HEK293 (cell line): Measurements from ENCODE around the gene RNU6-7.

ENCODE experiments used
- CTCF ChIA-PET: fragments of 350-600 bp; formaldehyde crosslinking; extraction: SDS; loops from one replicate; lab custom pipeline; 2021; ENCODE audit warnings: antibody characterized with exemption; lab: Yijun Ruan, JAX
- POLR2A ChIA-PET: fragments of 300-600 bp; formaldehyde crosslinking; extraction: SDS; loops from one replicate; lab custom pipeline; 2020; ENCODE audit warnings: antibody characterized with exemption, inconsistent platforms; lab: Yijun Ruan, JAX
- H3K27ac ChIP-seq: fragments of 200-500 bp; sonication (Bioruptor generic); 2 replicates; pipeline ENCODE4 v1.5.1; 2014; ENCODE audit warnings: low read depth, low read length, control low read depth, inconsistent platforms; ENCODE audit errors: extremely low read depth
- H3K36me3 ChIP-seq, 2 experiments: fragments of 200-500 bp in 1 of 2; sonication (Bioruptor generic) in 1 of 2; 1 replicate in 1 of 2; 2 replicates in 1 of 2; pipeline ENCODE4 v1.5.1; 2014 to 2017; ENCODE audit warnings: inconsistent platforms in 2 of 2, low read length in 2 of 2; ENCODE audit not compliant: control insufficient read depth in 2 of 2, insufficient read depth in 1 of 2
- H3K4me1 ChIP-seq: fragments of 200-500 bp; sonication (Bioruptor generic); 2 replicates; pipeline ENCODE4 v1.5.1; 2014; ENCODE audit warnings: mild to moderate bottlenecking, low read length, inconsistent platforms; ENCODE audit not compliant: control insufficient read depth, insufficient read depth
- H3K4me3 ChIP-seq: 2 replicates; pipeline ENCODE4 v1.5.1; 2011; ENCODE audit warnings: low read depth, mild to moderate bottlenecking, control low read depth, low read length, moderate library complexity
- H3K9me3 ChIP-seq: fragments of 200-500 bp; sonication (Bioruptor generic); 2 replicates; pipeline ENCODE4 v1.5.1; 2014; ENCODE audit warnings: low read depth, low read length, inconsistent platforms; ENCODE audit not compliant: control insufficient read depth, insufficient read depth
- BCL6B ChIP-seq: fragments of 450-650 bp; formaldehyde crosslinking; IDR thresholded peaks from 2 replicates; pipeline ENCODE4 v1.5.1; 2017; ENCODE audit warnings: missing biosample characterization, missing genetic modification characterization
- KLF7 ChIP-seq: fragments of 450-650 bp; formaldehyde crosslinking; IDR thresholded peaks from 2 replicates; pipeline ENCODE4 v1.5.1; 2016; ENCODE audit warnings: missing biosample characterization, missing genetic modification characterization, borderline replicate concordance
- MYNN ChIP-seq: fragments of 450-650 bp; formaldehyde crosslinking; IDR thresholded peaks from 2 replicates; pipeline ENCODE4 v1.5.1; 2016; ENCODE audit warnings: missing biosample characterization, missing genetic modification characterization, borderline replicate concordance
- PRDM1 ChIP-seq: fragments of 450-650 bp; formaldehyde crosslinking; IDR thresholded peaks from 2 replicates; pipeline ENCODE4; 2016; ENCODE audit warnings: missing biosample characterization, missing genetic modification characterization
- ZBTB49 ChIP-seq: fragments of 450-650 bp; formaldehyde crosslinking; IDR thresholded peaks from 2 replicates; pipeline ENCODE4 v1.5.1; 2016; ENCODE audit warnings: missing biosample characterization, missing genetic modification characterization, low read depth
- ZBTB8A ChIP-seq: fragments of 450-650 bp; formaldehyde crosslinking; IDR thresholded peaks from 2 replicates; pipeline ENCODE4 v1.5.1; 2016; ENCODE audit warnings: missing biosample characterization, missing genetic modification characterization
- ZNF114 ChIP-seq: fragments of 450-650 bp; formaldehyde crosslinking; IDR thresholded peaks from 2 replicates; pipeline ENCODE4 v1.5.0; 2017; ENCODE audit warnings: missing biosample characterization, missing genetic modification characterization
- ZNF19 ChIP-seq: fragments of 450-650 bp; formaldehyde crosslinking; IDR thresholded peaks from 2 replicates; pipeline ENCODE4; 2016; ENCODE audit warnings: missing biosample characterization, missing genetic modification characterization, low read depth
- ZNF223 ChIP-seq: fragments of 450-650 bp; formaldehyde crosslinking; IDR thresholded peaks from 2 replicates; pipeline ENCODE4 v1.5.1; 2016; ENCODE audit warnings: missing biosample characterization, missing genetic modification characterization
- ZNF239 ChIP-seq: fragments of 450-650 bp; formaldehyde crosslinking; IDR thresholded peaks from 2 replicates; pipeline ENCODE4 v1.5.1; 2016; ENCODE audit warnings: missing biosample characterization, missing genetic modification characterization
- ZNF302 ChIP-seq: fragments of 450-650 bp; formaldehyde crosslinking; IDR thresholded peaks from 2 replicates; pipeline ENCODE4 v1.5.1; 2016; ENCODE audit warnings: missing biosample characterization, missing genetic modification characterization, low read depth
- ZNF335 ChIP-seq: fragments of 450-650 bp; formaldehyde crosslinking; conservative IDR thresholded peaks from 2 replicates; pipeline ENCODE4 v1.5.1; 2016; ENCODE audit warnings: missing biosample characterization, missing genetic modification characterization
- ZNF398 ChIP-seq: fragments of 450-650 bp; formaldehyde crosslinking; IDR thresholded peaks from 2 replicates; pipeline ENCODE4 v1.5.1; 2017; ENCODE audit warnings: missing biosample characterization, missing genetic modification characterization
- ZNF449 ChIP-seq: fragments of 450-650 bp; formaldehyde crosslinking; IDR thresholded peaks from 2 replicates; pipeline ENCODE4 v1.5.1; 2017; ENCODE audit warnings: missing biosample characterization, mild to moderate bottlenecking, missing genetic modification characterization, moderate library complexity
- ZNF530 ChIP-seq: fragments of 450-650 bp; formaldehyde crosslinking; IDR thresholded peaks from 2 replicates; pipeline ENCODE4 v1.5.1; 2016; ENCODE audit warnings: low read depth, missing biosample characterization, missing genetic modification characterization
- ZNF549 ChIP-seq: fragments of 450-650 bp; IDR thresholded peaks from 2 replicates; pipeline ENCODE4 v1.5.1; 2018; ENCODE audit warnings: missing biosample characterization, missing genetic modification characterization, mild to moderate bottlenecking, inconsistent platforms, moderate library complexity
- ZNF600 ChIP-seq: fragments of 450-650 bp; formaldehyde crosslinking; IDR thresholded peaks from 2 replicates; pipeline ENCODE4 v1.5.1; 2016; ENCODE audit warnings: missing biosample characterization, missing genetic modification characterization
- ZNF621 ChIP-seq: fragments of 450-650 bp; formaldehyde crosslinking; IDR thresholded peaks from 2 replicates; pipeline ENCODE4 v1.5.1; 2017; ENCODE audit warnings: missing biosample characterization, missing genetic modification characterization
- ZNF664 ChIP-seq: fragments of 450-650 bp; formaldehyde crosslinking; IDR thresholded peaks from 2 replicates; pipeline ENCODE4 v1.5.1; 2016; ENCODE audit warnings: missing biosample characterization, missing genetic modification characterization
- ZNF768 ChIP-seq: fragments of 450-650 bp; formaldehyde crosslinking; IDR thresholded peaks from 2 replicates; pipeline ENCODE4 v1.5.1; 2018; ENCODE audit warnings: missing biosample characterization, mild to moderate bottlenecking, missing genetic modification characterization
- ZSCAN16 ChIP-seq: fragments of 450-650 bp; formaldehyde crosslinking; IDR thresholded peaks from 2 replicates; pipeline ENCODE4 v1.5.1; 2016; ENCODE audit warnings: missing biosample characterization, missing genetic modification characterization
- ZSCAN18 ChIP-seq: fragments of 450-650 bp; formaldehyde crosslinking; IDR thresholded peaks from 2 replicates; pipeline ENCODE4 v1.5.1; 2016; ENCODE audit warnings: missing biosample characterization, missing genetic modification characterization

RNU6-7 gene

GRCh38 chr14:32225378-32225920 is 23.6 kb downstream of the RNU6-7 start (continued):
- TF ChIP-seq ZBTB8A (no peak), ZNF114 (tag by site-specific recombination) (no peak), ZNF449 (no peak), ZNF335 (peak; percentile 45; the same call in 1 of the 2 replicates)

GRCh38 chr14:32226056-32226455 is 24.2 kb downstream of the RNU6-7 start:
- Histone ChIP-seq H3K27ac (no peak overlapping the region), H3K4me1 (peaks cover 23% of the 10 kb centered on the region), H3K4me3 (no peak overlapping the region), H3K36me3 (no peaks in the 10 kb centered on the region), H3K9me3 (no peaks in the 10 kb centered on the region)
- TF ChIP-seq MYNN (tag by site-specific recombination) (no peak), ZNF664 (no peak), ZNF549 (tag by site-specific recombination) (no peak), ZNF239 (tag by site-specific recombination) (no peak)
- ChIA-PET POLR2A (no interaction called here), CTCF (interaction anchor here (0.7 kb wide), 1 partner anchor 292 kb away, joined by 5 read pairs; no protein-coding TSS in a partner anchor)

- no peak overlapping the region for H3K27ac ChIP-seq
- CTCF ChIA-PET = interaction anchor here (1.4 kb wide), 1 partner anchor 295 kb away, joined by 4 read pairs; no protein-coding TSS in a partner anchor
- POLR2A ChIA-PET = no interaction called here
- peaks cover 5% of the 10 kb centered on the region for H3K4me1 ChIP-seq
- no peak overlapping the region for H3K4me3 ChIP-seq
- no peak for TF ChIP-seq ZBTB49
- TF ChIP-seq ZNF19 (tag by site-specific recombination) = no peak
- no peak for TF ChIP-seq ZNF621 (tag by site-specific recombination)
- no peak for TF ChIP-seq ZNF223 (tag by site-specific recombination)
- no peak for TF ChIP-seq ZSCAN18 (tag by site-specific recombination)
- no peak for TF ChIP-seq ZNF302 (tag by site-specific recombination)
- TF ChIP-seq PRDM1 = no peak
- TF ChIP-seq ZNF398 (tag by site-specific recombination) = no peak
- no peak for TF ChIP-seq ZNF600 (tag by site-specific recombination)
- TF ChIP-seq ZNF768 (tag by site-specific recombination) = no peak
- no peak for TF ChIP-seq ZNF530 (tag by site-specific recombination)
- no peak for TF ChIP-seq BCL6B (tag by site-specific recombination)
- no peak for TF ChIP-seq ZSCAN16 (tag by site-specific recombination)
- no peak for TF ChIP-seq KLF7 (tag by site-specific recombination)
- TF ChIP-seq, all 188 proteins: peak for 0
- H3K36me3 ChIP-seq = no peaks in the 10 kb centered on the region
- H3K9me3 ChIP-seq = no peaks in the 10 kb centered on the region
These were observed 28.3 kb downstream of the RNU6-7 start for GRCh38 chr14:32230181-32230580.
